Kidney (tissue), 14 donors: ENCODE results near the gene TSEN2. TPM values are rescaled to one million over a fixed set of nuclear protein-coding genes. Genes with fewer than 3 reads are reported as not detected.

Source experiments
- DNase-seq, 5 donors: peaks; one replicate each; pipeline ENCODE4 v3.0.0-alpha.2; 2013 to 2020
- FAIRE-seq: peaks from 2 replicates; lab custom pipeline; 2012; peaks lifted over from hg19 to GRCh38; lab: Jason Lieb, UNC
- H3K27ac ChIP-seq, 2 donors: one replicate each; pipeline ENCODE4 v1.7.0; 2013; ENCODE audit warnings: low read depth in 2 of 2, low read length in 2 of 2, inconsistent platforms in 1 of 2
- H3K27me3 ChIP-seq: one replicate; pipeline ENCODE4 v1.7.1; 2013; ENCODE audit warnings: low read length, inconsistent platforms; ENCODE audit not compliant: control insufficient read depth, insufficient read depth
- H3K36me3 ChIP-seq, 3 donors: one replicate each; pipeline versions ENCODE4 v1.7.0 to v1.7.1; 2013; ENCODE audit warnings: low read length in 3 of 3, control low read depth in 1 of 3, inconsistent platforms in 1 of 3; ENCODE audit not compliant: insufficient read depth in 3 of 3, control insufficient read depth in 2 of 3
- H3K4me1 ChIP-seq, 3 donors: one replicate each; pipeline versions ENCODE4 v1.7.0 to v1.7.1; 2013; ENCODE audit warnings: low read length in 3 of 3, inconsistent platforms in 1 of 3, low read depth in 1 of 3; ENCODE audit not compliant: control insufficient read depth in 2 of 3, insufficient read depth in 2 of 3
- H3K4me3 ChIP-seq, 3 donors: one replicate each; pipeline versions ENCODE4 v1.7.0 to v1.8.1; 2013; ENCODE audit warnings: low read length in 3 of 3, control low read depth in 1 of 3, inconsistent platforms in 1 of 3
- H3K9ac ChIP-seq, 3 donors: one replicate each; pipeline versions ENCODE4 v1.7.0 to v1.7.1; 2013; ENCODE audit warnings: low read length in 3 of 3, control low read depth in 1 of 3, inconsistent platforms in 1 of 3
- H3K9me3 ChIP-seq, 3 donors: one replicate each; pipeline versions ENCODE4 v1.7.0 to v1.7.1; 2013; ENCODE audit warnings: low read length in 3 of 3, control low read depth in 1 of 3, inconsistent platforms in 1 of 3; ENCODE audit not compliant: control insufficient read depth in 2 of 3, insufficient read depth in 1 of 3
- CTCF ChIP-seq: IDR thresholded peaks from 3 replicates; pipeline ENCODE4 v1.5.1; 2012; ENCODE audit warnings: mild to moderate bottlenecking, moderate library complexity, borderline replicate concordance; ENCODE audit not compliant: insufficient read depth; ENCODE audit errors: extremely low read depth
- intact Hi-C: fragments of 100-400 bp; cut with DNase I; formaldehyde crosslinking; loops from one replicate; pipeline ENCODE4 v1.11.1; 2022
- polyA plus RNA-seq: library from polyadenylated mRNA; stranded (reverse); fragments of 350-450 nt; fragmentation: Illumina TruSeq; extraction: RNeasy Lipid Tissue Mini Kit (QIAGEN cat#74804); gene quantifications from one replicate; pipeline ENCODE4 v1.2.3, GENCODE V29; 2014; ENCODE audit warnings: low read depth, low replicate concordance; ENCODE audit not compliant: insufficient read depth
- total RNA-seq: library from RNA; stranded (reverse); fragmentation: NEBNext Ultra II Directional; extraction: Animal tissue kit (Norgen Biotek cat#: 25700); gene quantifications from one replicate; pipeline ENCODE4 v1.2.1, GENCODE V29; 2021
- donor health status: control.
- donor health status: control.
- donor health status: control.
- donor health status: control.
- donor health status: control.
- donor health status: DM: yes; HTN: yes; CAD: no.
- donor health status: Normal renal cell carcinoma (clear cell type).

Gene TSEN2
- total and polyA plus RNA-seq, 2 donors from 2014 or later = 10.3 to 20.7 TPM

GRCh38 chr3:12483872-12484197, 445 bp upstream of the TSEN2 start:
- DNase-seq (no peak), FAIRE-seq (no peak)
- no peak for TF ChIP-seq CTCF
- intact Hi-C loops = no loop called here
- Histone ChIP-seq H3K4me1 (peaks cover 6 to 11% (median 10%) of the 10 kb centered on the region in 3 donors), H3K9me3 (no peaks in the 10 kb centered on the region), H3K9ac (peak overlapping the region; percentile 56 to 83 (median 61)), H3K4me3 (peak overlapping the region; percentile 74 to 91 (median 90)), H3K27ac (peak overlapping the region in 1 of 2 donors; percentile 13), H3K36me3 (no peaks in the 10 kb centered on the region), H3K27me3 (no peaks in the 10 kb centered on the region)

- Histone ChIP-seq H3K4me3 (peak overlapping the region; percentile 61 to 74 (median 70)), H3K36me3 (no peaks in the 10 kb centered on the region), H3K27me3 (no peaks in the 10 kb centered on the region), H3K4me1 (peaks cover 8 to 14% (median 11%) of the 10 kb centered on the region in 3 donors), H3K27ac (no peak overlapping the region), H3K9ac (peak overlapping the region; percentile 28 to 67 (median 65)), H3K9me3 (no peaks in the 10 kb centered on the region)
- intact Hi-C loops = no loop called here
- TF ChIP-seq CTCF = no peak
- DNase-seq (peak in 1 of 5 donors; percentile 33), FAIRE-seq (no peak)
These were observed 675 bp downstream of the TSEN2 start for GRCh38 chr3:12484983-12485327.

DNA sequence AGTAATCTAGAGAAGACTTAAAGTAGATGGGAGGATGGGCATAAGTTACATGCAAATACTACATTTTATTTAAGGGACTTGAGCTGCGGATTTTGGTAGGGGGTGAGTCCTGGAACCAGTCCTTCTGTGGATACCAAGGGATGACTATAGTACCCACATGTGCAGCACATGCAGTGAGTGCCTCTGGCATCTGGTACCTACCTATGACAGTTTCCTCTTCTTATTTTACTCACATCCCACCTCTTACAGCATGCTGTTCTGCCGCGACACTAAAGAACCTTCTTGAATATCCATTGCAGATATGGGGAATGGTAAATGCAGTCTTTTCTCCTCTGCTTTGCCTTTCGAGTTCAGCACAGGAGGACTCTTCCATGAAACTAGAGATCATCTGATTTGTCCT, 1.7 kb downstream of the TSEN2 start:
- Histone ChIP-seq H3K9ac (no peak overlapping the region), H3K4me3 (no peak overlapping the region), H3K27me3 (no peaks in the 10 kb centered on the region), H3K36me3 (peaks cover 0 to 3% (median 0%) of the 10 kb centered on the region in 3 donors), H3K4me1 (peaks cover 11 to 14% (median 11%) of the 10 kb centered on the region in 3 donors), H3K27ac (no peak overlapping the region), H3K9me3 (no peaks in the 10 kb centered on the region)
- FAIRE-seq (no peak), DNase-seq (peak in 1 of 5 donors; percentile 21)
- TF ChIP-seq CTCF = no peak
- intact Hi-C loops = no loop called here

- H3K4me3 ChIP-seq = no peak overlapping the region
- peaks cover 11 to 14% (median 11%) of the 10 kb centered on the region in 3 donors for H3K4me1 ChIP-seq
- no peak for TF ChIP-seq CTCF
- no peaks in the 10 kb centered on the region for H3K9me3 ChIP-seq
- H3K27ac ChIP-seq = no peak overlapping the region
- peaks cover under 1 to 3% (median 3%) of the 10 kb centered on the region in 3 donors for H3K36me3 ChIP-seq
- peak in 1 of 5 donors; percentile 31 for DNase-seq
- FAIRE-seq = no peak
- no peaks in the 10 kb centered on the region for H3K27me3 ChIP-seq
- no peak overlapping the region for H3K9ac ChIP-seq
- intact Hi-C loops = no loop called here
These were observed 2.6 kb downstream of the TSEN2 start for GRCh38 chr3:12486916-12487315.
